HEK293 (cell line): Measurements from ENCODE around the gene PDE4D.

Experiments
- BCL11A ChIP-seq: fragments of 450-650 bp; formaldehyde crosslinking; IDR thresholded peaks from 2 replicates; pipeline ENCODE4 v1.5.1; 2016; ENCODE audit warnings: low read depth, missing biosample characterization, missing genetic modification characterization
- BCL11B ChIP-seq: fragments of 450-650 bp; formaldehyde crosslinking; IDR thresholded peaks from 2 replicates; pipeline ENCODE4 v1.5.1; 2016; ENCODE audit warnings: low read depth, missing biosample characterization, missing genetic modification characterization
- GLI2 ChIP-seq: fragments of 450-650 bp; formaldehyde crosslinking; IDR thresholded peaks from 2 replicates; pipeline ENCODE4; 2017; ENCODE audit warnings: missing biosample characterization, missing genetic modification characterization, low read depth, borderline replicate concordance
- HIC1 ChIP-seq: fragments of 450-650 bp; formaldehyde crosslinking; IDR thresholded peaks from 2 replicates; pipeline ENCODE4 v1.5.1; 2016; ENCODE audit warnings: missing biosample characterization, missing genetic modification characterization
- HOXC10 ChIP-seq: sonication (generic); formaldehyde crosslinking; IDR thresholded peaks from 2 replicates; pipeline ENCODE4 v1.8.1; 2023; ENCODE audit warnings: mild to moderate bottlenecking, missing genetic modification reagents
- KLF1 ChIP-seq: fragments of 450-650 bp; formaldehyde crosslinking; IDR thresholded peaks from 2 replicates; pipeline ENCODE4 v1.5.1; 2016; ENCODE audit warnings: missing biosample characterization, missing genetic modification characterization
- KLF10 ChIP-seq: fragments of 450-650 bp; IDR thresholded peaks from 2 replicates; pipeline ENCODE4 v1.5.1; 2018; ENCODE audit warnings: missing biosample characterization, mild to moderate bottlenecking, missing genetic modification characterization
- KLF8 ChIP-seq: fragments of 450-650 bp; formaldehyde crosslinking; IDR thresholded peaks from 2 replicates; pipeline ENCODE4 v1.5.1; 2016; ENCODE audit warnings: missing biosample characterization, missing genetic modification characterization
- MEIS1 ChIP-seq: sonication (generic); formaldehyde crosslinking; IDR thresholded peaks from 2 replicates; pipeline ENCODE4 v1.8.1; 2022; ENCODE audit warnings: missing genetic modification reagents, mild to moderate bottlenecking, borderline replicate concordance
- PATZ1 ChIP-seq: fragments of 450-650 bp; formaldehyde crosslinking; IDR thresholded peaks from 2 replicates; pipeline ENCODE4 v1.5.1; 2016; ENCODE audit warnings: missing biosample characterization, missing genetic modification characterization
- PRDM6 ChIP-seq: fragments of 450-650 bp; formaldehyde crosslinking; IDR thresholded peaks from 2 replicates; pipeline ENCODE4 v1.5.1; 2017; ENCODE audit warnings: missing biosample characterization, missing genetic modification characterization
- TCF7L2 ChIP-seq: IDR thresholded peaks from 2 replicates; pipeline ENCODE4 v1.6.1; 2011; ENCODE audit warnings: low read depth, mild to moderate bottlenecking, inconsistent platforms, low read length, moderate library complexity, borderline replicate concordance
- TRIM28 ChIP-seq: IDR thresholded peaks from 2 replicates; pipeline ENCODE4 v1.6.1; 2011; ENCODE audit warnings: low read length, control low read depth, borderline replicate concordance
- ZBTB17 ChIP-seq: fragments of 450-650 bp; formaldehyde crosslinking; IDR thresholded peaks from 2 replicates; pipeline ENCODE4 v1.5.1; 2016; ENCODE audit warnings: missing biosample characterization, missing genetic modification characterization
- ZFP41 ChIP-seq: fragments of 450-650 bp; formaldehyde crosslinking; IDR thresholded peaks from 2 replicates; pipeline ENCODE4 v1.5.1; 2016; ENCODE audit warnings: missing biosample characterization, missing genetic modification characterization, borderline replicate concordance
- ZIC2 ChIP-seq: fragments of 450-650 bp; formaldehyde crosslinking; IDR thresholded peaks from 2 replicates; pipeline ENCODE4 v1.5.1; 2016; ENCODE audit warnings: missing biosample characterization, missing genetic modification characterization
- ZNF10 ChIP-seq: fragments of 450-650 bp; formaldehyde crosslinking; IDR thresholded peaks from 2 replicates; pipeline ENCODE4 v1.5.1; 2017; ENCODE audit warnings: missing biosample characterization, missing genetic modification characterization
- ZNF121 ChIP-seq: fragments of 450-650 bp; formaldehyde crosslinking; IDR thresholded peaks from 2 replicates; pipeline ENCODE4 v1.5.1; 2016; ENCODE audit warnings: missing biosample characterization, missing genetic modification characterization
- ZNF2 ChIP-seq: fragments of 450-650 bp; formaldehyde crosslinking; IDR thresholded peaks from 2 replicates; pipeline ENCODE4 v1.5.1; 2016; ENCODE audit warnings: missing biosample characterization, missing genetic modification characterization
- ZNF302 ChIP-seq: fragments of 450-650 bp; formaldehyde crosslinking; IDR thresholded peaks from 2 replicates; pipeline ENCODE4 v1.5.1; 2016; ENCODE audit warnings: missing biosample characterization, missing genetic modification characterization, low read depth
- ZNF335 ChIP-seq: fragments of 450-650 bp; formaldehyde crosslinking; conservative IDR thresholded peaks from 2 replicates; pipeline ENCODE4 v1.5.1; 2016; ENCODE audit warnings: missing biosample characterization, missing genetic modification characterization
- ZNF341 ChIP-seq: fragments of 450-650 bp; formaldehyde crosslinking; IDR thresholded peaks from 2 replicates; pipeline ENCODE4; 2016; ENCODE audit warnings: low read depth, missing biosample characterization, missing genetic modification characterization
- ZNF404 ChIP-seq: fragments of 450-650 bp; formaldehyde crosslinking; IDR thresholded peaks from 2 replicates; pipeline ENCODE4 v1.5.1; 2017; ENCODE audit warnings: missing biosample characterization, missing genetic modification characterization
- ZNF529 ChIP-seq: fragments of 450-650 bp; formaldehyde crosslinking; IDR thresholded peaks from 2 replicates; pipeline ENCODE4 v1.5.1; 2017; ENCODE audit warnings: missing genetic modification characterization, missing biosample characterization; ENCODE audit not compliant: insufficient replicate concordance
- ZNF560 ChIP-seq: fragments of 450-650 bp; formaldehyde crosslinking; IDR thresholded peaks from 2 replicates; pipeline ENCODE4 v1.5.1; 2017; ENCODE audit warnings: missing biosample characterization, missing genetic modification characterization, borderline replicate concordance
- ZNF596 ChIP-seq: fragments of 450-650 bp; IDR thresholded peaks from 2 replicates; pipeline ENCODE4 v1.5.0; 2018; ENCODE audit warnings: missing biosample characterization, mild to moderate bottlenecking, missing genetic modification characterization, moderate library complexity
- ZNF639 ChIP-seq: fragments of 450-650 bp; formaldehyde crosslinking; IDR thresholded peaks from 2 replicates; pipeline ENCODE4 v1.5.1; 2016; ENCODE audit warnings: missing biosample characterization, missing genetic modification characterization
- ZNF777 ChIP-seq: fragments of 450-650 bp; formaldehyde crosslinking; IDR thresholded peaks from 2 replicates; pipeline ENCODE4 v1.5.1; 2017; ENCODE audit warnings: missing biosample characterization, missing genetic modification characterization, borderline replicate concordance
- ZNF792 ChIP-seq: fragments of 450-650 bp; formaldehyde crosslinking; IDR thresholded peaks from 2 replicates; pipeline ENCODE4 v1.5.1; 2016; ENCODE audit warnings: missing biosample characterization, missing genetic modification characterization
- ZSCAN16 ChIP-seq: fragments of 450-650 bp; formaldehyde crosslinking; IDR thresholded peaks from 2 replicates; pipeline ENCODE4 v1.5.1; 2016; ENCODE audit warnings: missing biosample characterization, missing genetic modification characterization
- ZSCAN4 ChIP-seq: fragments of 450-650 bp; formaldehyde crosslinking; IDR thresholded peaks from 2 replicates; pipeline ENCODE4 v1.5.1; 2017; ENCODE audit warnings: missing biosample characterization, missing genetic modification characterization

PDE4D gene

GRCh38 chr5:59317023-59317773 lies 576.3 kb downstream of the PDE4D start (continued):
- TF ChIP-seq ZBTB17 (tag by site-specific recombination), result peak; percentile 98
- peak; percentile 94 for TF ChIP-seq ZIC2 (tag by site-specific recombination)
- 0 out of 2 replicates have a peak, but pooled peaks have one; percentile 9 for TF ChIP-seq ZNF341
- no peak for TF ChIP-seq ZNF529
- TF ChIP-seq ZFP41 (tag by site-specific recombination), result no peak
- peak; percentile 67; the same call in 1 of the 2 replicates for TF ChIP-seq ZNF596
- TF ChIP-seq ZNF404 (tag by site-specific recombination), result no peak
- peak; percentile 72 for TF ChIP-seq PATZ1 (tag by site-specific recombination)
- no peak for TF ChIP-seq MEIS1
- TF ChIP-seq ZNF639 (tag by site-specific recombination), result peak; percentile 89
- peak; percentile 72 for TF ChIP-seq ZSCAN16
- peak; percentile 85 for TF ChIP-seq BCL11A (tag by site-specific recombination)
- TF ChIP-seq ZNF10 (tag by site-specific recombination), result peak; percentile 63; the same call in 1 of the 2 replicates
- no peak for TF ChIP-seq ZNF777 (tag by site-specific recombination)
- TF ChIP-seq KLF10 (tag by site-specific recombination), result peak; percentile 81
- no peak for TF ChIP-seq ZNF792 (tag by site-specific recombination)
- TF ChIP-seq KLF1 (tag by site-specific recombination), result peak; percentile 64
- TF ChIP-seq ZNF335 (tag by site-specific recombination), result peak; percentile 88
- TF ChIP-seq ZNF121 (tag by site-specific recombination), result no peak
- no peak for TF ChIP-seq ZNF560 (tag by site-specific recombination)
- peak; percentile 37 for TF ChIP-seq ZSCAN4 (tag by site-specific recombination)
- peak; percentile 97 for TF ChIP-seq ZNF2
- TF ChIP-seq ZNF302 (tag by site-specific recombination), result peak; percentile 81; the same call in 1 of the 2 replicates
- peak; percentile 98 for TF ChIP-seq PRDM6 (tag by site-specific recombination)
- 0 out of 2 replicates have a peak, but pooled peaks have one; percentile 47 for TF ChIP-seq HIC1 (tag by site-specific recombination)
- peak; percentile 40; the same call in 1 of the 2 replicates for TF ChIP-seq TCF7L2
- TF ChIP-seq TRIM28, result peak; percentile 94; the same call in 1 of the 2 replicates
- TF ChIP-seq BCL11B (tag by site-specific recombination), result peak; percentile 68; the same call in 1 of the 2 replicates
- TF ChIP-seq GLI2 (tag by site-specific recombination), result peak; percentile 86
- peak; percentile 71 for TF ChIP-seq KLF8 (tag by site-specific recombination)
- TF ChIP-seq HOXC10, result no peak
